ENCODE data around the gene SLC11A2.
A peak's percentile ranks its signal among the peaks of the same experiment; 100 is the strongest.
"Not testable (repeated sequence)": the region's sequence is repeated elsewhere in the genome, so short reads cannot be mapped to it uniquely, and the experiment has no call there.

SLC11A2 gene

DNA sequence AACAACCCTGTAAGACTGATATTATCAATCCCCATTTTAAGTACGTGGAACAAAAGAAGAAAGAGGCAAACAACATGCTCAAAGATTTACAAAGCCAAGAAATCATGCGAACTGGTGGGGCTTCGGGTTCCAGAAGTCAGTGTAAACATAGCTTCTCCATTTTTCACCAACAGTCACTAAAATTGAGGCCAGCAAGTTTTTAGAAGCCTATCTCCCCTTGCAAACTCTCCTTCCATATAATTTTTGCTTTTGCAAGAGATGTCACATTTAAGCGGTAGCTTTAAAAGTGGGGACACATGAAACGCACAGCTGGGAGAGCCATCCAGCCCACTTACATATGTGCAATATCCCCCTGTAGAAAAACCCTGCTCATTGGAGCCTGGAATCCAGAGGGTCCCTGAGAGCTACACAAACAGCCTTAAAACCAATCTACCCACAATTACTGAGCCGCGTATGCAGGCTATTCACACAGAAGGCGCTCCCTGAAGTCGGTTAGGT lies 797 bp downstream of the SLC11A2 start:
- H3K36me3 ChIP-seq (ENCODE audit: insufficient read depth, insufficient read length, low read length): peaks cover 6% of the 10 kb centered on the region
- H3K9ac ChIP-seq (ENCODE audit: insufficient read length, low read depth): peak overlapping the region; percentile 94
- peaks cover 7% of the 10 kb centered on the region for H3K4me1 ChIP-seq (ENCODE audit: insufficient read depth, insufficient read length)
- DNase-seq (ENCODE audit: low read depth, low spot score): no peak
- peak overlapping the region; percentile 79 for H3K4me3 ChIP-seq (ENCODE audit: insufficient read length, low read depth)
- H3K27me3 ChIP-seq (ENCODE audit: insufficient read depth, insufficient read length): no peaks in the 10 kb centered on the region
- no peaks in the 10 kb centered on the region for H3K9me3 ChIP-seq (ENCODE audit: insufficient read depth, low read length)
- TF ChIP-seq YY1 (IDR thresholded peaks at IDR 0.05; ENCODE audit: insufficient read depth, insufficient read length): no peak
- no peak for TF ChIP-seq SUZ12 (IDR thresholded peaks at IDR 0.05; ENCODE audit: extremely low read depth, insufficient read depth, insufficient read length)
- no peak for TF ChIP-seq ZNF274 (IDR thresholded peaks at IDR 0.05; ENCODE audit: low read depth, low read length)

DNA sequence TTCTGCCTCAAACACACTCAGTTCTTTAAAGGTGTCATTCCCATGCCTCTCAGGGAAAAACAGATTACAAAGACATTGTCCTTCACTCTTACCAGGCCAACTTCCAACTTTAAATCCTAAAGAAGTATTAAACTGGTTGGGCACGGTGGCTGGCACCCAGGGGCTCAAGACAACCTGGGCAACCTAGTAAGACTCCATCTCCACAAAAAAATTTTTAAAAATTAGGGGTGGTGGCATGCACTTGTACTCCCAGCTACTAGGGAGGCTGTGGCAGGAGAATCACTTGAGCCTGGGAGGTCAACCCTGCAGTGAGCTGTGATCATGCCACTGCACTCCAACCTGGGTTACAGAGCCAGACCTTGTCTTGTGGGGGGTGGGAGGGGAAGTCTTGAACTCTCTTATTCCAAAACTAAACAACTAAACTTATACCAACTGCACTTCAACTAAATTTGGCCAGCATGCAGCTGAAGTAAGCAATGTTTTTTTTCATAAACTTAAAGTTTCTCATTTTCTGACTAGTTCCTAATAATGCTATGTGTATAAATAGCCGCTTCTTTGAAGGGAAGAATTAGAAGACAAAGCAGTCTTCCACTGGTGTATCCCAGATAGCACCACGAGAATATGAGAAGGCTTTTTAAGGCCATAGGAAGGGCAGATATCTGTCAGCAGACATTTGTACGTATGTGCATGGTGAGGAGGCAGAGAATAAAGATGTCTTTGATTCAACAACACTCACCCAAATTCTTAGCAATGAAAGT lies 2.4 kb downstream of the SLC11A2 start:
- H3K4me3 ChIP-seq (ENCODE audit: insufficient read length, low read depth): no peak overlapping the region
- no peaks in the 10 kb centered on the region for H3K9me3 ChIP-seq (ENCODE audit: insufficient read depth, low read length)
- no peak for DNase-seq (ENCODE audit: low read depth, low spot score)
- no peaks in the 10 kb centered on the region for H3K27me3 ChIP-seq (ENCODE audit: insufficient read depth, insufficient read length)
- no peak for TF ChIP-seq SUZ12 (IDR thresholded peaks at IDR 0.05; ENCODE audit: extremely low read depth, insufficient read depth, insufficient read length)
- no peak for TF ChIP-seq ZNF274 (IDR thresholded peaks at IDR 0.05; ENCODE audit: low read depth, low read length)
- TF ChIP-seq YY1 (IDR thresholded peaks at IDR 0.05; ENCODE audit: insufficient read depth, insufficient read length): no peak
- peaks cover 4% of the 10 kb centered on the region for H3K4me1 ChIP-seq (ENCODE audit: insufficient read depth, insufficient read length)
- peak overlapping the region; percentile 36 for H3K9ac ChIP-seq (ENCODE audit: insufficient read length, low read depth)
- peaks cover 6% of the 10 kb centered on the region for H3K36me3 ChIP-seq (ENCODE audit: insufficient read depth, insufficient read length, low read length)

DNA sequence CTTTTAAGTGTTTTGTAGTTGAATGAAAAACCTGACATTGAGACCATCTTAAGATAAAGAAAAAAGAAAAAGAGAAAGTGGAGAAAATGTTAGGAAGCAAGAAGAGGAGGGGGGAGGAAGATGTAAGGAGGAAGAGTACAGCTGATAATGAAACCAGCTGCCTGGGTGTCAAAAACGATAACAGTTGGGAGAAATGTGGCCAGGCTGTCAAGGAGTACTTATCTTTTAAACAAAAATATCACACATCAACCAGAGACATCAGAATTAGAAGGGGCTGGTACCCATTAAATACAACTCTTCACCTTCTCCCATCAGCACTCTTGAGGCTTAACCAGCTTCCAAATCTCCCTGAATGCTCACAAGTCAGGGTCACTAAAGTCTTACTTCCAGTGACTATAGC lies 4.5 kb downstream of the SLC11A2 start:
- no peaks in the 10 kb centered on the region for H3K27me3 ChIP-seq (ENCODE audit: insufficient read depth, insufficient read length)
- DNase-seq (ENCODE audit: low read depth, low spot score): no peak
- H3K36me3 ChIP-seq (ENCODE audit: insufficient read depth, insufficient read length, low read length): peaks cover 6% of the 10 kb centered on the region
- H3K4me1 ChIP-seq (ENCODE audit: insufficient read depth, insufficient read length): no peaks in the 10 kb centered on the region
- no peaks in the 10 kb centered on the region for H3K9me3 ChIP-seq (ENCODE audit: insufficient read depth, low read length)
- H3K9ac ChIP-seq (ENCODE audit: insufficient read length, low read depth): no peak overlapping the region
- TF ChIP-seq YY1 (IDR thresholded peaks at IDR 0.05; ENCODE audit: insufficient read depth, insufficient read length) (no peak), ZNF274 (IDR thresholded peaks at IDR 0.05; ENCODE audit: low read depth, low read length) (no peak), SUZ12 (IDR thresholded peaks at IDR 0.05; ENCODE audit: extremely low read depth, insufficient read depth, insufficient read length) (no peak)
- no peak overlapping the region for H3K4me3 ChIP-seq (ENCODE audit: insufficient read length, low read depth)

DNA sequence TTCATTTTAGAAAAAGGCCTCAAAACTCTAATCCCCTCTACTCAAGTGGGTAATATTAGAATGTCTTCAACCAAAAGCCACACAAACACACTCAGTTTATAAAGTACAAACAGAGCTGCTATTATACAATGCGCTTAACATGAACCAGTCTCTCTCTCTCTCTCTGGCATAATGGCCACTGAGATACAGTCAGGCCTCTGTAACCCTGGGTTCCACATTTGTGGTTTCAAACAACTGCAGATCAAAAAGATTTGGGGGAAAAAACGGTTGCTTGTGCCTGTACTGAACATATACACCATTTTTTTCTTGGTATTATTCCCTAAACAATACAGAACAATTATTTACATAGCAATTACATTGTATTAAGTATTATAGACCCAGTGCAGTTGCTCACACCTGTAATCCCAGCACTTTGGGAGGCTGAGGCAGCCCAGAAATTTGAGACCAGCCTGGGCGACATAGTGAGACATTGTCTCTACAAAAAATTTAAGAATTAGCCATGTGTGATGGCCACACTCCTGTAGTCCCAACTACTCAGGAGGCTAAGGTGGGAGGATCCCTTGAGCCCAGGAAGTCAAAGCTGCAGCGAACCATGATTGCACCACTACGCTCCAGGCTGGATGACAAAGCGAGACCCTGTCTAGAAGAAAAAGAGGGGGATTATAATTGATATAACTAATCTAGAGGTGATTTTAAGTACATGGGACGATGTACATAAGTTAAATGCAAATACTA lies 5.6 kb downstream of the SLC11A2 start:
- H3K36me3 ChIP-seq (ENCODE audit: insufficient read depth, insufficient read length, low read length): peaks cover 6% of the 10 kb centered on the region
- H3K4me1 ChIP-seq (ENCODE audit: insufficient read depth, insufficient read length): no peaks in the 10 kb centered on the region
- TF ChIP-seq SUZ12 (IDR thresholded peaks at IDR 0.05; ENCODE audit: extremely low read depth, insufficient read depth, insufficient read length) (no peak), ZNF274 (IDR thresholded peaks at IDR 0.05; ENCODE audit: low read depth, low read length) (no peak), YY1 (IDR thresholded peaks at IDR 0.05; ENCODE audit: insufficient read depth, insufficient read length) (no peak)
- no peak overlapping the region for H3K4me3 ChIP-seq (ENCODE audit: insufficient read length, low read depth)
- no peak overlapping the region for H3K9ac ChIP-seq (ENCODE audit: insufficient read length, low read depth)
- no peak for DNase-seq (ENCODE audit: low read depth, low spot score)
- no peaks in the 10 kb centered on the region for H3K27me3 ChIP-seq (ENCODE audit: insufficient read depth, insufficient read length)
- H3K9me3 ChIP-seq (ENCODE audit: insufficient read depth, low read length): no peaks in the 10 kb centered on the region

DNA sequence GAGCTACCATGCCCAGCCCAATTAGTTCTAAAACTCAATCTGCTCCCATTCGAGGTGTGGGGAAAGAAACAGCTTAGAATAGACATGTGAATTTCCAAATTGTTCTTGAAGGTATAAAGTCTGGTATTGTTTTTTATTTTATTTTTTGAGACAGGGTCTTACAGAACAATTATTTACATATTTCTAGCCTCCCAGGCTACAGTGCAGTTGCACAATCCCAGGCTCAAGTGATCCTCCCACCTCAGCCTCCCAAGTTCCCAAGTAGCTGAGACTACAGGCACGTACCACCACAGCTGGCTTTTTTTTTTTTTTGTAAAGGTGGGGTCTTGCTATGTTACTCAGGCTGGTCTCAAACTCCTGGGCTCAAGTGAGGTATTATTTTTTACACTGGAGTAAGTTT lies 6.3 kb downstream of the SLC11A2 start:
- H3K36me3 ChIP-seq (ENCODE audit: insufficient read depth, insufficient read length, low read length): peaks cover 6% of the 10 kb centered on the region
- no peaks in the 10 kb centered on the region for H3K27me3 ChIP-seq (ENCODE audit: insufficient read depth, insufficient read length)
- no peak for DNase-seq (ENCODE audit: low read depth, low spot score)
- no peak overlapping the region for H3K9ac ChIP-seq (ENCODE audit: insufficient read length, low read depth)
- no peak for TF ChIP-seq SUZ12 (IDR thresholded peaks at IDR 0.05; ENCODE audit: extremely low read depth, insufficient read depth, insufficient read length)
- TF ChIP-seq ZNF274 (IDR thresholded peaks at IDR 0.05; ENCODE audit: low read depth, low read length): no peak
- no peak for TF ChIP-seq YY1 (IDR thresholded peaks at IDR 0.05; ENCODE audit: insufficient read depth, insufficient read length)
- H3K4me3 ChIP-seq (ENCODE audit: insufficient read length, low read depth): no peak overlapping the region
- H3K9me3 ChIP-seq (ENCODE audit: insufficient read depth, low read length): no peaks in the 10 kb centered on the region
- H3K4me1 ChIP-seq (ENCODE audit: insufficient read depth, insufficient read length): no peaks in the 10 kb centered on the region

DNA sequence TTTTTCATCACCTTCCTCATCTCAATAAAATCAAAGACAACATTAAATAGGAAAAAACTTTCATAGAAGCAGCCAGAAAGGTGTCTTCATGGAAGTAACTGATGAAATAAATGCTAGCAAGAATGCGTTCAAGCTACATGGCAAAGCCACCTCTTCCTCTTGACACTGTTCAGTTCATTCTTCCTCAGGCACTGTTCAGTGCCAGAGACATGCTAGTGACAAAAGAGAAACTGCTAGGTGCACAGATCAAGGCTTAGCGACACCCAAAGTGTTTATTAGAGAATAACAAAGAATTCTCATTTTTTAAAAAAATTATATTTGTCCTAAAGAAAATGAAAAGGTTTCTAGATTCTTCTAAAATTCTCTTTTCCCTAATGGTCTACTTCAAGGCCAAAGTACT lies 7.2 kb downstream of the SLC11A2 start:
- no peak for DNase-seq (ENCODE audit: low read depth, low spot score)
- H3K4me3 ChIP-seq (ENCODE audit: insufficient read length, low read depth): no peak overlapping the region
- peaks cover 6% of the 10 kb centered on the region for H3K36me3 ChIP-seq (ENCODE audit: insufficient read depth, insufficient read length, low read length)
- H3K9ac ChIP-seq (ENCODE audit: insufficient read length, low read depth): no peak overlapping the region
- no peak for TF ChIP-seq SUZ12 (IDR thresholded peaks at IDR 0.05; ENCODE audit: extremely low read depth, insufficient read depth, insufficient read length)
- no peak for TF ChIP-seq YY1 (IDR thresholded peaks at IDR 0.05; ENCODE audit: insufficient read depth, insufficient read length)
- no peak for TF ChIP-seq ZNF274 (IDR thresholded peaks at IDR 0.05; ENCODE audit: low read depth, low read length)
- no peaks in the 10 kb centered on the region for H3K4me1 ChIP-seq (ENCODE audit: insufficient read depth, insufficient read length)
- H3K27me3 ChIP-seq (ENCODE audit: insufficient read depth, insufficient read length): no peaks in the 10 kb centered on the region
- H3K9me3 ChIP-seq (ENCODE audit: insufficient read depth, low read length): no peaks in the 10 kb centered on the region

DNA sequence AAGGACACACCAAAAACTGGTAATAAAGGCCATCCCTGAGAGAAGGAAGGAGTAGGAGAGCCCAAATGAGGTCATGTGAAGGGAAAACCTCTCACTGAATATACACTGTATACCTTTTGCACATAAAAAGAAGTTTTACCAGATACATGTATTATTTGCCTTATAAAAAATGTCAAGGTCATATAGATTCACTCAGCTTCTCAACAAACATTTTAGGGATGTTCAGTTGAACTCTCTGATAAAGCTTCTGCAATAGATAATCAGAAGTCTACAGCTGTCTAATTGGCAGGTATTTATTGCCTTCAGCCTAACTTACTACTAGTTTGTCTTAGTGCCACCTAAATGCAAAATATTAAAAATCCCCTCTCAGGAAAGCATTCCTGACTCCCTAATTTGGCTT lies 8.7 kb downstream of the SLC11A2 start:
- no peak for TF ChIP-seq YY1 (IDR thresholded peaks at IDR 0.05; ENCODE audit: insufficient read depth, insufficient read length)
- TF ChIP-seq ZNF274 (IDR thresholded peaks at IDR 0.05; ENCODE audit: low read depth, low read length): no peak
- no peak for TF ChIP-seq SUZ12 (IDR thresholded peaks at IDR 0.05; ENCODE audit: extremely low read depth, insufficient read depth, insufficient read length)
- Histone ChIP-seq H3K9me3 (ENCODE audit: insufficient read depth, low read length) (no peaks in the 10 kb centered on the region), H3K9ac (ENCODE audit: insufficient read length, low read depth) (no peak overlapping the region), H3K27me3 (ENCODE audit: insufficient read depth, insufficient read length) (no peaks in the 10 kb centered on the region), H3K4me1 (ENCODE audit: insufficient read depth, insufficient read length) (no peaks in the 10 kb centered on the region), H3K36me3 (ENCODE audit: insufficient read depth, insufficient read length, low read length) (peaks cover 3% of the 10 kb centered on the region), H3K4me3 (ENCODE audit: insufficient read length, low read depth) (no peak overlapping the region)
- DNase-seq (ENCODE audit: low read depth, low spot score): no peak

DNA sequence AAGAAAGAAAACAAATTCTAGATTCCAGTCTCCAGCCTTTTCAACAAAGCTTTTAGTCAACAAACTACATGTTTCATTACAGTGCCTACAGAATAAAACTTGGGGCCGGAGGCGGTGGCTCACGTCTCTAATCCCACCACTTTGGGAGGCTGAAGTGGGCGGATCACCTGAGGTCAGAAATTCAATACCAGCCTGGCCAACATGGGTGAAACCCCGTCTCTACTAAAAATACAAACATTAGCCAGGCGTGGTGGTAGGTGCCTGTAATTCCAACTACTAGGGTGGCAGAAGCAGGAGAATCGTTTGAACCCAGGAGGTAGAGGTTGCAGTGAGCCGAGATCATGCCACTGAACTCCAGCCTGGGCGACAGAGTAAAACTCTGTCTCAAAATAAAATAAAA lies 11.7 kb downstream of the SLC11A2 start:
- not testable (repeated sequence) for H3K9me3 ChIP-seq (ENCODE audit: insufficient read depth, low read length); H3K9ac ChIP-seq (ENCODE audit: insufficient read length, low read depth); H3K27me3 ChIP-seq (ENCODE audit: insufficient read depth, insufficient read length); H3K4me3 ChIP-seq (ENCODE audit: insufficient read length, low read depth); H3K36me3 ChIP-seq (ENCODE audit: insufficient read depth, insufficient read length, low read length); DNase-seq (ENCODE audit: low read depth, low spot score); H3K4me1 ChIP-seq (ENCODE audit: insufficient read depth, insufficient read length)
